AG08395 (cell line): ENCODE measurements around the gene PTPRN2.
"Not testable (repeated sequence)": the region's sequence is repeated elsewhere in the genome, so short reads cannot be mapped to it uniquely, and the experiment has no call there.

Experiments
- DNase-seq: peaks from one replicate; pipeline ENCODE4 v3.0.0; 2012; ENCODE audit warnings: mixed read lengths, low spot score

PTPRN2 gene

GRCh38 chr7:157516311-157516710, 1071.3 kb downstream of the PTPRN2 start:
- DNase-seq, result no peak

DNA sequence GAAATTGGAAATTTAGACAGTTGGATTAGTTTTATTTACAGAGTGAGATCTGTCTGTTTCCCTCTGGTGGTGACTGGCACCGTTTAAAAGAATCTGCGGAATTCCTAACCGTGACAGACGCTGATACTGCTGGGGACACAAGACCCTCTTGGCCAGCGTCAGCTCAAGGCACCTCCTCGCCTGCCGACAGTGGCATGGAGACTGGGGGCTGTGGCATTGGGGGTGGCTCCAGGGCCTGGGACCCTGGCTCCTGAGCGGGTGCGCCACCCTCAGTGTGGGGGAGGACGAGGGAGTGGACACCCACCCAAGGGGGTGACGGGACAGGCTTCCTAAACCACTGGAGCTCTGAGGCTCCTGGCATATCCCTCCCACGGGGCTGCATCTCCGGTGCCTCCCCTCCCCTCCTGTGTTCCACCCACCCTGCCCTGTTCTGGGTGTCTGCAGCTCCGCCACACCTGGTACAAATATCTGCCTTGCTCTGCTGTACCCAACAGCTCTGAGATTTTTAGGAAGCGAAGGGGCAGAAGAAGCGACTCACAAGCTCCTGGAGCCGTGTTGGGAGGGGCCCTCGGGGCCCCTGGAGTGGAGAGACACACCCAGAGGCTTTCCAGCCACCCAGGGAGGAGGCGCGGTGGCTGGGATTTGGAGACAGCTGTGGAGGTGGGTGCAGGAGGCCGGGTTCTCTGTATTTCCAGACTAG, 1072.1 kb downstream of the PTPRN2 start:
- DNase-seq, result no peak

DNA sequence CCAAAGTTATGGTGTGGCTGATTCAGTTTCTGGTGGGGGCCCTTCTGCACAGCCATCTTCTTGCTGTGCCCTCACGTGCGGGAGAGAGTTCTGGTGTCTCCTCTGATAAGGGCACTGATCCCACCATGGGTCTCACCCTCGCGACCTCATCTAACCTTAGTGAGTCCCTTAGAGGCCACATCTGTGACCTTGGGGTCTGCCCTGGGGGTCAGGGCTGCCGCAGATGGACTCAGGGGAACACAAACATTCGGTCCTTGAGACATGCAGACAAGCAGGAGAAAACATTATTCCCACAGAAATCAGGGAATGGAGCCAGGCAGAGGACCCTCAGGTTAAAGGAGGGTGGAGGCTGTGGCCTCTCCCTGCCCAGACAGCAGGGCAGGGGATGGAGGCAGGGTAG, 1072.9 kb downstream of the PTPRN2 start:
- DNase-seq, result no peak

DNA sequence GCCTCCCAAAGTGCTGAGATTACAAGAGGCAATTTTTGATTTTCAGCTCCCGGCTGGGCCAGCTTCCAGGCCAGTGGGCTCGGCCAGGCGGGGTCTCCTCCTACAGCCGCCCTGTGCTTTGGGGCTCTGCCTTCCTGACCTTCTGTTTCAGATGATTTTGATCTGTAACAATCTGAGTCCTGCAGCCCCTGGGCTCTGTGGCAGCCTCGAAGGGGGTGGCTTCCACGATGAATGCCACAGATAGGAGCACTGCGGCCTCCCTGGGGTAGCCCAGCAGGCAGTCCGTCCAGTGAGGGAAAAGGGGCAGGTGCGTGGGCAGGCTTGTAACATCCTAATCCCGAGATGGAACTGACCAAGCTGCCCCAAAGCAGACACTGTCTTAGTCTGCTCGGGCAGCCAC, 1073.3 kb downstream of the PTPRN2 start:
- no peak for DNase-seq

- DNase-seq, result no peak
These were observed 1073.9 kb downstream of the PTPRN2 start for GRCh38 chr7:157513682-157514081.

GRCh38 chr7:157513162-157513621, 1074.4 kb downstream of the PTPRN2 start:
- no peak for DNase-seq

DNA sequence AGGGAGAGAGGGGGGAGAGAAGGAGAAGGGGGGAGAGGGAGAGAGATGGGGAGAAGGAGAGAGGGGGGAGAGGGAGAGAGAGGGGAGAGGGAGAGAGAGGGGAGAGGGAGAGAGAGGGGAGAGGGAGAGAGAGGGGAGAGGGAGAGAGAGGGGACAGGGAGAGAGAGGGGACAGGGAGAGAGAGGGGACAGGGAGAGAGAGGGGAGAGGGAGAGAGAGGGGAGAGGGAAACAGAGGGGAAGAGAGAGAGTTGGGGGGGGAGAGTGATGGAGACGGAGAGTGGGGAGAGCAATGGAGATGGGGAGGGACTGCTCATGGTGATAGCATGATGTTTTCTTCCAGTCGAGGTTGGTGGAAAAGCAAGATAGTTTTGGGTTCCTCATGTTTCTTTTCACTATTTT, 1078.4 kb downstream of the PTPRN2 start:
- no peak for DNase-seq

GRCh38 chr7:157508477-157508881, 1079.1 kb downstream of the PTPRN2 start:
- no peak for DNase-seq

DNA sequence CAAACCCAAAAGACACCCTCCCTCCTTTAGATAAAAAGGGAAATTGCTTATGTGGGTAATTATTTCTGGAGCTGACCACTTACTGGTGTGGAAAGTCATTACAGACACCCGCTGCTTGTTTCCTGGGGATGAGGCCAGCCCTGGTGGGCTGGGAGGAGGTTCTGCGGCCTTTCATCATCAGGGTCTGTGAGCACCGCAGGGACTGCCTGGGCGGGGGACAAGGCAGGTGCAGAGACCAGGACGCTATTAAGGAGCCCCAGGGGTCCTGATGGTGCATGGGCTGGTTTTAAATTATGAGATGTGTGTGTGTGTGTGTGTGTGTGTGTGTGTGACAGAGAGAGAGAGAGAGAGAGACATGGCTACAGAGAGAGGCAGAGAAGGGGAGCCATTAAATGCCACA, 1079.6 kb downstream of the PTPRN2 start:
- no peak for DNase-seq

DNA sequence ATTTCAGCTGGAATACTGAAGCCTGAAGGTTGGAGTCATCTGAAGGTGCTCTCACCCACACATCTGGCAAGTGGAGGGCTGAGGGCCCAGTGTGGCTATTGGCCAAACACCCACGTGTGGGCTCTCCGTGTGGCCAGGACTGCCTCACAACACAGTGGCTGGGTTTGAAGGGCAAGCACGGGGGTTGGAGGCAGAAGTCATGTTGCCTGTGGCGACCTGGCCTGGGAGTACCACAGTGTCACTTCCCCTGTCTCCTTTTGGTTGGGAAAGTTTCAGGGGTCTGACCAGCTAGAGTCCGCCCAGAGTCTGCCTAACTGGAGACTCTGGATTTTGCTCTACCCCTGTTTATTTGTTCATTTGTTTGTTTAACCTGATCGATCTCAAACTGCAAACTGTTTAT, 1081.4 kb downstream of the PTPRN2 start:
- no peak for DNase-seq

GRCh38 chr7:157505646-157506045, 1082.0 kb downstream of the PTPRN2 start:
- DNase-seq, result no peak

DNA sequence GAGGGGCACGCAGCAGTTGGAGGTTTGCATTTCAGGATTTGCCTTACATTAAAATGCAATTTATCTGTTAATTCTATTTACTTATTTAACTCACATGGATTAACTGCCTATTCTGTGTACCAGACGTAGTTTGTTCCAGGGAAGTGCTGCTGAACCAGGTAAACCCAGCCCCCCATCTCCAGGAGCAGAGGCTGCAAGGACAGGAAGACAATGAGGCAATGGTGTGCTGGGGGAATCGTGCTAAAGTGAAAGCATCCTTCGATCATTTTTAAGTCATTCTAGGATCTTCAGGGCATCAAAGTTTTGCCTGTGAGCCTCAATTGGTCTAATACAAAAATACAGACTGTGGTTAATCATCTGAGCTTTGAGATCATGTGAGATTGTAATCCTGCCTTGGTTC, 1084.4 kb downstream of the PTPRN2 start:
- no peak for DNase-seq

- no peak for DNase-seq
These were observed 1084.9 kb downstream of the PTPRN2 start for GRCh38 chr7:157502701-157503111.

GRCh38 chr7:157501581-157501980, 1086.0 kb downstream of the PTPRN2 start:
- no peak for DNase-seq

GRCh38 chr7:157500989-157501540, 1086.6 kb downstream of the PTPRN2 start:
- not testable (repeated sequence) for DNase-seq

DNA sequence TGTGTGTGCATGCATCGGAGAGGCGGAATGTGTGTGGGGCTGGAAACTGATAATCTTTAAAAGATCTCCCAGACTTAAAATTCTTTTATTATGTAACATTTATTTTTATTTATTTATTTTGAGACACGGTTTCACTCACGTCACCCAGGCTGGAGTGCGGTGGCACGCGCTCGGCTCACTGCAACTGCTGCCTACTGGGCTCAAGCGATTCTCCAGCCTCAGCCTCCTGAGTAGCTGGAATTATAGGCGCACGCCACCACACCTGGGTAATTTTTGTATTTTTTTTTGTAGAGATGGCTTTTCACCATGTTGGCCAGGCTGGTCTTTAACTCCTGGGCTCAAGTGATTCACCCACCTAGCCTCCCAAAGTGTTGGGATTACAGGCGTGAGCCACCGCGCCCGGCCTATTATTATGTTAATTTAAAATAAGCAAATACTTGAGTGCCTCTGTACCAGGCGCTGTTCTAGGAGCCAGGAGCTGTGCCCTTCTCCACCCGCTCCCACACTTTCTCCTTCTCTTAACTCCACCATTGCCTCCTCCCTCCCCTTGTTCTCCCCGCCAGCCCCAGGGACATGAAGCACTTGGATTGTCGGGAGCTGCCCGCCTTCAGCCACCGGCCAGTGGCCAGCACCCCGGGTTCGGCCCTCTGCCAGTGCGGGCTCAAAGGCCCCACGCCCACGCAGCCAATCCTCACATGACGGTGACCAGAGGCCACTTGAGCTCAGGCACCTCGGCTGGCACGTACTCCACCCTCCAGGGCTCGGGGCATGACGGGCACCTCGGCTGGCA, 1087.3 kb downstream of the PTPRN2 start:
- no peak for DNase-seq

- no peak for DNase-seq
These were observed 1087.8 kb downstream of the PTPRN2 start for GRCh38 chr7:157499835-157500153.

DNA sequence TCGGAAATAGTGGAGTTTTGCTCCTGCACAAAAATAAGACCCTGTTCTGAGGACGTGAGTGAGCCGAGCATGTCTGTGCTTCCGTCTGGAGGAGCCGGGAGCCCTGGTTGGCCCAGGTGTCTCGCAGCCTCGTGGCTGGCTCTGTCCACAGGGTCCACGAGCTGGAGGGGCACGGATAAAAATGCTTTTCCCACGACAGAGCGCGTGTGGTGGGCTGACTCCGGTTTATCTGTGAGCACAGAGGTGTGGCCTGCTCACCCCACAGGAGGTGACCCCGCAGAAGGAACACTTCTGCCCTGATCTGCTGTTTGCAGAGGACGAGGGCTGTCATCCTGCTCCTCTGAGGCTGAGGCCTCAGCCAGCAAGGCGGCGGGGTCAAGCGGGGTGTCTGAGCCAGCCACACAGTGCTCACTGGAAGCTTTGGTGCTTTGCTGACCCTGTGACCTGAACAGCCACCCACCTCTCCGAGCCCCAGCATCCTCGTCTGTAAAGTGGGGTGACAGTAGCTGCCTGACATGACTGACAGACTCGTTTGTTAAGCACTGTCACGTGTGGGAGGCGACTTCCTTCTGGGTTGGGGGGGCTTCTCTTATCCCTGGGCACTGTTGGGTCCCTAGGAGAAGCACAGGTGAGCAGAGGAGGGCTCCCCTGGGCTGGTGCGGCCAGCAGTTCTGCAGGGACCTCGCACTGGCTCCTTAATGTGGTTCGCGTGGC, 1088.3 kb downstream of the PTPRN2 start:
- no peak for DNase-seq

DNA sequence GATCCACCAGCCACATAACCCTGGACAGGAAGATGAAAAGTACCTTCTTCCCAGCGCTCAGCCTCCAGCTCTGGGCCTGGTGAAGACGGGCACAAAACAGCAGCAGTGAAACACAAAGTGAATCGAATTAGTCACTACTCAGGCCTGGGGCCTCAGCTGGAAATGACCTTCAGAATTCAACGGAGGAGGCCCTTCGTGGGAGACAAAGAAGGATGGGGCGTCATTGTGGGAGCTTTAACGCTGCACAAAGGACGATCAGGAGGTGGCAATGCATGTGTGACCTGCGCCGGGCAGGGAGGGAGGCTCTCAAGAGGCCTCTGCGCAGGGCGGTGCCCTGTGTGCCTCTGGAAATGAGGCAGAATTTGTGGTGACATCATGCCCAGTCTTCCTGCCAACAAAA, 1089.0 kb downstream of the PTPRN2 start:
- DNase-seq, result no peak

DNA sequence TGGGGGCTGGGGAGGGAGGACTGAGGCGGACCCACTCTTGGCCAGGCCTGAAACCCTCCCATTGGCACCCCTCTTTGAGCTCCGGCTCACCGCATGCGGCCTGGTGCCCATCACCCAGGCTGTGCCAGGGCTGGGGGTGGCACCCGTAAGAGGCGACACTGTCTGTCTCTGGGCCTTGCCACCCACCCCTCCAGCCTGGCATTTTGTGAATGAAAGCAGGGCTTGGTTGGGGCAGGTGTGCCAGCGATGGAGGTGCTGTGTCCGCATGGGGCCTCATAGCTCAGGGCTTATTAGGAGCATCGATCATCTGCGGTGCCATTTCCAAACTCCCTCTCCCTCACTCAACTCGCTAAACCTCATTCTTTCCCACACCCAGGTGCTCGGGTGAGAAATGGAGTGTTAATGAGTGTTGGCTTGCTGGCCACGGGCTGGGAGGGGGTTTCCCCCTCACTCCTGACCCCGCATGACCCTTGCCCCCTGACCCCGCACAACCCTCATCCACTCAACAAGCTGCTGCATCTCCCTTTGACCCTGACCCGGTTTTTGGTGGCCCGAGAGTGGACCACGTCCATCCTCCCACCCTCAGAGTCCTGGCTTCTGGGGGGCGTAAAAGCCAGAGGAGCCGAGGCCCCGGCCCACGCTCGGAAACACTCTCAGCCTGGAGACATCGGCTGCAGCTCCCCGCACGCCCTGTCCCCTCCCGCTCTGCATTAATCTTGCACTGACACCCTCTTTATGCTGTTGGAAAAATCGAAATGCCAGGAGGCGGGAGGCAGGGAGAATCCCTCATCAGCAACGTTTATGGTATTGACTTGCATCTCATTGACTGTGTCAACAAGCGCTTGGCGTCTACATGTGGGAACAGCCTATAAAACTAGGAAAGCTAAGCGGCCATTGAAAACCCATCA, 1089.6 kb downstream of the PTPRN2 start:
- DNase-seq, result no peak

DNA sequence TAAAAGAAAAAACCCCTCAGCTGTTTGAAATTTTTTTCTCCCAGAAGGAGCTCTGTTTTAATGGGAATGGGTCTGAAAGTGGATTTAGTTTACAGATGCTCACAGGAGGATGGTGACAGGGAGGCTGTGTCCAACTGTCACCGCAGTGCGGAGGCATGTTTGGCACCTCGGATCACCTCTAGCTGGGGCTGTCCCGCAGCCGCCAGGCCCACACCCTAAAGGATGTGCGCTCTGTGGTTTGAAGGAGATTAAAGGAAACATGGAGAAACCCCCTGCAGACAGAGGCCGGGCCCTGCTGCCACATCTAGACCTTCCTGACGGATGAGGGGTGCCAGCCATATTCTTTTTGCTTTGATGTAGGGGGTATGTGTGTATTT, 1090.3 kb downstream of the PTPRN2 start:
- no peak for DNase-seq
